ENCODE results near the gene TOR3A.
"Not testable (repeated sequence)": the region's sequence is repeated elsewhere in the genome, so short reads cannot be mapped to it uniquely, and the experiment has no call there.

The TOR3A gene

DNA sequence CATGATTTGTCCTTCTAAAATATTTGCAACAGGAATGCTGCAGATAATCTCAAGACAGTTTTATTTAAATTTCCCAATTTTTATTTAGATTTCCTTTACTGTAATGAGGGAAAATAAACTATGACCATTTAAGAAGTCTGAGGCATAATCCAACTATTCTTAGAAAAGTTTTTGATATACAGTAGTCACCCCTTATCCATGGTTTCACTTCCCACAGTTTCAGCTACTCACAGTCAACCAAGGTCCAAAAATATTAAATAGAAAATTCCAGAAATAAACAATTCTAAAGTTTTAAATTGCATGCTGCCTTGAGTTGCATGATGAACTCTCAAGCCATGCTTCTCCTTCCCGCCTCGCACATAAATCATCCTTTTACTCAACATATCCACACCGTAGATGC, 33.3 kb downstream of the TOR3A start:
- DNase-seq = no peak

- no peak for DNase-seq
Measured at GRCh38 chr1:179119513-179119912, 37.6 kb downstream of the TOR3A start.

- DNase-seq = no peak
Measured at GRCh38 chr1:179120736-179121135, 38.9 kb downstream of the TOR3A start.

GRCh38 chr1:179121159-179121938, 39.5 kb downstream of the TOR3A start:
- no peak for DNase-seq

GRCh38 chr1:179124873-179125272, 43.0 kb downstream of the TOR3A start:
- DNase-seq = no peak

DNA sequence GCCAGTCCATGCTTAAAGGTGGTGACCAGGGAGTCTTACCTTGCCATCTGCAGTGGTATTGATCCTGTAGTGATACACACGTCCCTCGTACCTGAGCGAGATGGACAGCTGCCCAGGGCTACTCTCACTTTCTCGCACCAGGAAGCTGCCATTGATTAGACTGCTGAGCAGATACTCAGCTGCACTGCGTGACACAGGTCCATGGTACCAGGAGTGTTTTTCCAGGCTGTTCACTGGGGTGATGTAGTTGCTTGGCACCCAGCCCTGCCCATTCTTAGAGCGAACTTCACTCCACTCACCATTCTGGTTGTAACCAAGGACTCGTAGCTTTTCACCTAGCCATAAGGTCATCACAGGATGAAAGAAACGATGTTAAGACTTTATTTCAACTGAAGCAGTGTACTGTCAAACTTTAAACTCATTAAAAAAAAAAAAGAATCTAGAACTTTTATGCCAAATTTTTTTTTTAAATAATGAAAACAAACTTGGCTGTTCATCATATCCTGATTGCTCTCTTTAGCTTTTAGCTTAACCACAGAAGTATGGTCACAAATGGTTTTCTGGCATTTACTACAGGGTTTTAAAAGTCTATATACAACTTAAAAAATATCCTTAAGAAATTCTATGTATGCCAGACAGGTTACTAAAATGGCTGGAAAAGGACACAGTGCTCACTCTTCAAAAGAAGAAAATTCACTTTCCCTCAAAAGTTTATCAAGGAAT, 44.6 kb downstream of the TOR3A start:
- no peak for DNase-seq

GRCh38 chr1:179127163-179127895, 45.5 kb downstream of the TOR3A start:
- no peak for DNase-seq

DNA sequence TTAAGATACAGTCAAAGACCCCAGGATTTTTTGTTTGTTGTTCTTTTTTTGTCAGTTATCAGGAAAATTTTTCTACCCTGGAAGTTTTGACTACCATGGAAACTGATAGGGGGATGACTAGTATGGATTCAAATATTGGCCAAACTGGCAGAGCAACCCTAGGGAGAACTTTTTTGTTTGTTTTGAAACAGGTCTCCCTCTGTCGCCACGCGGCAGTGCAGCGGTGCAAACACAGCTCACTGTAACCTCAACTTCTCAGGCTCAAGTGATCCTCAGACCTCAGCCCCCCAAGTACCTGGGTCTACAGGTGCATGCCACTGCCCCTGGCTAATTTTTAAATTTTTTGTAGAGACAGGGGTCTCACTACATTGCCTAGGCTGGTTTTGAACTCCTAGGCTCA, 46.6 kb downstream of the TOR3A start:
- no peak for DNase-seq

GRCh38 chr1:179129702-179130473, 48.0 kb downstream of the TOR3A start:
- no peak for DNase-seq

- not testable (repeated sequence) for DNase-seq
Measured at GRCh38 chr1:179135168-179135567, 53.3 kb downstream of the TOR3A start.

DNA sequence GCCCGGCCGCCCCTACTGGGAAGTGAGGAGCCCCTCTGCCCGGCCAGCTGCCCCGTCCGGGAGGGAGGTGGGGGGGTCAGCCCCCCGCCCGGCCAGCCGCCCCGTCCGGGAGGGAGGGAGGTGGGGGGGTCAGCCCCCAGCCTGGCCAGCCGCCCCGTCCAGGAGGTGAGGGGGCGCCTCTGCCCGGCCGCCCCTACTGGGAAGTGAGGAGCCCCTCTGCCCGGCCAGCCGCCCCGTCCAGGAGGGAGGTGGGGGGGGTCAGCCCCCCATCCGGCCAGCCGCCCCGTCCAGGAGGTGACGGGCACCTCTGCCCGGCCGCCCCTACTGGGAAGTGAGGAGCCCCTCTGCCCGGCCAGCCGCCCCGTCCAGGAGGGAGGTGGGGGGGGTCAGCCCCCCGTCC, 53.8 kb downstream of the TOR3A start:
- not testable (repeated sequence) for DNase-seq

- no peak for DNase-seq
Measured at GRCh38 chr1:179137617-179138255, 55.9 kb downstream of the TOR3A start.

DNA sequence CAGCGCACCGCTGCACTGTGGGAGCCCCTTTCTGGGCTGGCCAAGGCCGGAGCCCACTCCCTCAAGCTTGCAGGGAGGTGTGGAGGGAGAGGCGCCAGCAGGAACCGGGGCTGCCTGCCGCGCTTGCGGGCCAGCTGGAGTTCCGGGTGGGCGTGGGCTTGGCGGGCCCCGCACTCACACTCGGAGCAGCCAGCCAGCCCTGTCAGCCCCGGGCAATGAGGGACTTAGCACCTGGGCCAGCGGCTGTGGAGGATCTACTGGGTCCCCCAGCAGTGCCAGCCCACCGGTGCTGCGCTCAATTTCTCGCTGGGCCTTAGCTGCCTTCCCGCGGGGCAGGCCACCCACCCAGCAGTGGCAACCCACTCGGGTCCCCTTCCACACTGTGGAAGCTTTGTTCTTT, 56.9 kb downstream of the TOR3A start:
- not testable (repeated sequence) for DNase-seq

DNA sequence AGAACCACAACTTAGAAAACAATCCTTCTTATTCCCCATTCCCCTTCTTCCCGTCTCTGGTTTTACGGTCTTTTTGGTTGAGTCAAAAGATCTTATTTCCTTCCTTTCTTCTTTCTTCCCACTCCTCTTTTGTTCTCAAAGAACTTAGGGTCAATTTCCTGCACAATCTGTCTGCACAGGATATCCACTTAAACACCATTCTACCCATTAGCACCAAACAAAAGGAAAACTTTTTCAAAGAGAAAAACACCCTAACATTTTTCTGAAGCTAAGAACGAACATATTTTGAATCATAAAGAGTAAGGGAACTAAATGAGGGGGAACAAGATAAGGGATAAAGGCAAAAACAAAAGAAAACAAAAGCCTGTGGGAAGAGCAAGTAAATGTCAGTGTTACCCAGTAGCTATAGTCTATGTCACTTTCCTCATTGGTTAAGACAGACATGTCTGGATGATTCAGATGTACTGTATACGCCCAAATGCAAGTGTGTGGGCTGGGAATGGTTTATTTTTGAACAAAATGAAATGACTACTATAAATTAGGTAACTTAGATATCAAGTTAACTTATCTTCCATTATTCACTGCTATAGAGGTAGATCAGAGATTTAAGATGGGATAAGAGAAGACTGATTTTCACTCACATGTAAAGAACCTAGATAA, 59.9 kb downstream of the TOR3A start:
- no peak for DNase-seq

DNA sequence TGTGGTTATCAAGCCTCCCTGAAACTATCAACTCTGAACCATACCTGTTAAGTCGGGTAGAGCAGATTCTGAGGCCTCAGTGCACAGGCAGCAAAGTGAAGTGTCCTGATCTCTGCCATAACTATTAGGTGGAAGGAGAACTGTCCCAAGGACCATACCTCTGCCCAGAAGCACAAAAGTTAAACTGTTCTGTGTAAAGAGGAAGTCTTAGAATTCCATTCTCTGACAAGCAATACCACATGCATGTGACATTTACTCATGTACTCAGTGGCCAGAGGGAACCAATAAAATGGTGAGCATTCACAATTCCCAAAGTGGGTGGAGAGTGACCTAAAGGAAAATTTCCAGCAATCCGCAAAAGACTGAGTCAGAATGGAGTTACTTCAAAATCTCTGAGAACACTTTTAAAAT, 61.0 kb downstream of the TOR3A start:
- no peak for DNase-seq

DNA sequence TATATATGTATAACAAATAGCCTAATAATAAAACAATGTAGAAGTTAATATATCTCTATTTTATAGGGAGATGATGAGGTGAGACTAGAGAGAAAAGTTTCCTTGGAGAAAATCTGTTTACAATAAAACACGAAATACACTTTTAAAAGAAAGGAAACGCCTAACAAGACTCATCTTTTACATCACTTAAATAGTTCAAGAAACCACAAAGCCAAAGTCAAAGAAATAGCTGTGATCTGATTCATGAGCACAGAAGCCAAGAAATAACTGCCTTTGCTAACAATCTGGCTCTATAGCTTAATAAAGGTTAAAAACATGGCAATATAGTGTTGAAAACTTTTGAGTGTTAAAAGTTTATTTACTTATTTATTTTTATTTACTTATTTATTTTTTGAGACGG, 61.5 kb downstream of the TOR3A start:
- DNase-seq = no peak

- no peak for DNase-seq
Measured at GRCh38 chr1:179144626-179145025, 62.8 kb downstream of the TOR3A start.

- DNase-seq = no peak
Measured at GRCh38 chr1:179145521-179145920, 63.7 kb downstream of the TOR3A start.

All from NCI-H2171 (cell line).